Measurements from ENCODE around the gene CCND1.

The CCND1 gene

DNA sequence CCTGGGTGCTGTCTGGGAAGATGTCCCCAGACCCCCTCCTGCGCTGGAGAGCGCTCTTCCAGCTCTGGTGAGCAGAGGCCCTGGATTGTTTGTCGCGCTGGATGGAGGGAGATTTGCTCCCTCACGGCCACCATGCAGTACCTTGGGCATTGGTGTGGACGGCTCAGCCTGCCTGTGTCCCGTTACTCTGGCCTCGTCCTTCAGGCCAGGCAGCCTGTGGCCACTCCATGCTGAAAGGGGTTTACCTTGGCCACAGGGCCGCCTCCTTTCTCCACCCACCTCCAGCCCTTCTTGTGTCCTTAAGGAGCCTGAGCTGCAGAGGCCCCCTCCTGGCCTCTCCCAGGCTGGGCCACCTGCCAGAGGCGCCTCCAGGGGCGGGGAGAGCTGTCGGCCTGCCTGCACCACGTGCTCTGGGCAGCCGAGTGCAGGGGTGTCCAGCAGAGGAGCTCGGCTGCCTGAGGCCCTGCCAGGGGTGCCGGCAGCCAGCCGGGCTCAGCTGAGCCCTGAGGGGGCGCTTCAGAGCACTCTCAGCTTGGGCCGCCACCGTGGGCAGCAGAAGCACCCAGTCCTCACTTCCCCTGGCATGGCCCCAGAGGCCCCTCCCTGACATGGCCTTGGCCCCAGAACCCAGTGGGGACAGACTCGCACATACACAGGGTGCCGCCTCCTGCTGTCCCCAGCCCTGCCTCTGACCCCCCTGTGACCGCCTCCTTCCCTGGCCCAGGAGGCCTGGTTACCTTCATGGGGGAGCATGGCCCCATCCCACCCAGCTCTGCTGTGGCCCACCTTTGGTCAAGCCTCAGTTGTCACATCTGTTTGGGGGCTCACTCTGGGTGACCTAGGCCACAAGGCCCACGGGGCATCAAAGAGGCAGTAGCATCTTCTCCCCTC, 3.4 kb downstream of the CCND1 start:
- DNase-seq (ENCODE audit: low read depth): peak; percentile 87
- H3K4me3 ChIP-seq (ENCODE audit: control insufficient read depth, low read depth, low read length): peak overlapping the region; percentile 99
- TF ChIP-seq, protein P1, sequence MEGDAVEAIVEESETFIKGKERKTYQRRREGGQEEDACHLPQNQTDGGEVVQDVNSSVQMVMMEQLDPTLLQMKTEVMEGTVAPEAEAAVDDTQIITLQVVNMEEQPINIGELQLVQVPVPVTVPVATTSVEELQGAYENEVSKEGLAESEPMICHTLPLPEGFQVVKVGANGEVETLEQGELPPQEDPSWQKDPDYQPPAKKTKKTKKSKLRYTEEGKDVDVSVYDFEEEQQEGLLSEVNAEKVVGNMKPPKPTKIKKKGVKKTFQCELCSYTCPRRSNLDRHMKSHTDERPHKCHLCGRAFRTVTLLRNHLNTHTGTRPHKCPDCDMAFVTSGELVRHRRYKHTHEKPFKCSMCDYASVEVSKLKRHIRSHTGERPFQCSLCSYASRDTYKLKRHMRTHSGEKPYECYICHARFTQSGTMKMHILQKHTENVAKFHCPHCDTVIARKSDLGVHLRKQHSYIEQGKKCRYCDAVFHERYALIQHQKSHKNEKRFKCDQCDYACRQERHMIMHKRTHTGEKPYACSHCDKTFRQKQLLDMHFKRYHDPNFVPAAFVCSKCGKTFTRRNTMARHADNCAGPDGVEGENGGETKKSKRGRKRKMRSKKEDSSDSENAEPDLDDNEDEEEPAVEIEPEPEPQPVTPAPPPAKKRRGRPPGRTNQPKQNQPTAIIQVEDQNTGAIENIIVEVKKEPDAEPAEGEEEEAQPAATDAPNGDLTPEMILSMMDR (conservative IDR thresholded peaks at IDR 0.05; ENCODE audit: control insufficient read depth, insufficient read depth, low read depth, low read length): peak; percentile 16

DNA sequence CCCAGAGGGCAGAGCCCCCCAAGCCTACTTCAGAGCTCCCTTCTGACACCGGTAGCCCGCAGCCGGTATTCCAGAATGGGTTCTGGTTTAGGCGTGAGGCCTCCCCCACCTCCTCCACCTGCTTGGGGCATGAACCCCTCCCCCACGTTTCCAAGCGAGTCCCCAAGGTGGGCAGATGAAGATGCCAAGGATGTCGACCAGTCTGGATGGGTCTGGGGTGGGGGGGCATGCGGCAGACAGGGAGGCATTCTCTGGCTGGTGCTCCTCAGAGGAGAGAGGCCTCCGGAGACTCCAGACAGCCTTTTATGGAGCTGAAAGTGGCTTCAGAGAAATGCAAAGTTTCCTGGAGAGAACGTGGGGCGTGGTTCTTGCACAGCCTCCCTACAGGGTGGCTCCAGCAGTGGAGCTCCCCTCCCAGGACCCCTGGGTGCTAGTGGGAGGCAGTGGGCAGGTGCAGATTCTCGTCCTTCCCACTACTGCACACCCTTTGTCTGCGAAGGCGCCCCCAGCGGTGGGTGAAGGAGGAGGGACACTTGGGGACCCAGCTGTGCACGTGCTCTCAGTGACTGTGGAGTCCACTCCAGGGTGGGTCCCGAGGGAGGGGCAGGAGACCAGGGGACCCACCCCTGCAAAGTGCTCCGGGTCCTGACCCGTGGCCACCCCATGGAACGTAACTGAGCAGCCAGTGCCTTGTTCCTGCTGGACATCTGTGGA, 4.2 kb downstream of the CCND1 start:
- DNase-seq (ENCODE audit: low read depth): no peak
- TF ChIP-seq, protein P1 (conservative IDR thresholded peaks at IDR 0.05; ENCODE audit: control insufficient read depth, insufficient read depth, low read depth, low read length): no peak
- no peak overlapping the region for H3K4me3 ChIP-seq (ENCODE audit: control insufficient read depth, low read depth, low read length)

DNA sequence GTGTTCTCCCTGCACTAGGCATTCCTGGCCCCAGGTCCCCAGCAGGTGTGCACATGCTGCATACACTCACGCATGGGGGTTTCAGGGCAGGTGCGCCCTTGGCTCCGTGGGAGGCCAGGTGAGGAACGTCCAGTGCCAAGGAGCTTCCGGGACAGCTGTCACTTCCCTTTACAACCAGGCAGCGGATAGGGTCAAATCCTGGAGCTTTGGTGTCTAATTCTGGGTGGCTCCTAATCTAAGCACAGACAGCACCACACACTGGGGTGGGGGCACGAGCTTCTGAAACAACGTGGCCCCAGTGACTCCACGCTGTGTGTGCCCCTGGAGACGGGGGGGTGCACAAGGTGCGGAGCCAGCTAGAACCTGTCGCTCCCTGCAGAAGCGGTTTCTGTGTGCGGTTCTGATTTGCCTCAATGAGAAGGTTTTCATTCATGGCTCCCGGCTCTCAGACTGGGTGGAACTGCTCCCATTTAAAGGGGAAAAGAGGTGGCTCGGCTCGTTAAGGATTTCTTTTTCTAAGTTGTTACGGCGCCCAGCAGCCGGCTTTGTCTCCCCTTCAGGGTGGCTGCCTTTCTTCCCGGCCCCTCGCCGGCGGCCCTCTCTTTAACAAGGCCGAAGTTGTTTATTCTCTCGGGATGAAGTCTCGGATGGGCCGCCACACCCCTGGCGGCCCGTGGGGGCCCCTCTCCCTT, 5.0 kb downstream of the CCND1 start:
- no peak overlapping the region for H3K4me3 ChIP-seq (ENCODE audit: control insufficient read depth, low read depth, low read length)
- TF ChIP-seq, protein P1 (conservative IDR thresholded peaks at IDR 0.05; ENCODE audit: control insufficient read depth, insufficient read depth, low read depth, low read length): no peak
- no peak for DNase-seq (ENCODE audit: low read depth)

DNA sequence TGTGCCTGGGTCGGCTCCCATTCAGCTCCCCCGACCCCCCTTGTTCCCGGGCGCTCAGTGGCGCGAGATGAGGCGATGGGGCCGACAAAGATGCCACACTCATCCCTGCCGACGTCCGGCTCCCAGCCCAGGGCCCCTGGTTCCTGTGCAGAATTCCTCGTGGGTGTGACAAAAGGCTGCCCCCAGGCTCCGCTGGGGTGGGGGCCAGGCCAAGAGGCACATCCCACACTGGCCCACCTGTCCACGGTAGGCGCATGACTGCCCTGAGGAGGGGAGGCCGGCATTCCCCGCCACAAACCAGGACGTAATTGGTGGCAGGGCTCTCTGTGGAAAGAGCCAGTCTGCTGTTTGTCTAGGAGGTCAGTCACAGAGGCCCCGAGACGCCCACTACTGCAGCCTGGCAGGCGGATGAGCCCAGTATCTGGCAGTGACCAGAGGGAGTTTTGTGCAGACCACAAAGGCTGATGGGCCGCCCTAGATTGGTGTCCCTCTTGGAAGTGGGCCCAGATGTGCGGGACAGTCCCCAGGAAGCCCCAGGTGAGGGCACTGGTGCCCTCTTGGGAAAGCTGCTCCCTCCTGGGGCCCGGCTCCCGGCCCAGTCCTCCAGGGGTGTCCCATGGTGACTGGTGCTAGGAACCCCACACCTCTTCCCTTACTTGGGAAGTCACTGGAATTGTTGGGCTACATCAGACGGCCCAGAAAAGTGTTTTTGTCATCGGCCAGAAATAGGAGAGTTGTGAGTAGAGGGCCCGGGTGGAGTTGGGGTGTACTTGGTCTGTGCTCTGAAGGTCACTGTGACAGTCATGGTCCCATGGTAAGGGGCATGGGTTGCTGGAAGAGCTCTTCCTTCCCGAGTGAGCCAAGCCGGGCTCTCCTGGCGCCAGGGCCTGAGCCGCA, 5.8 kb downstream of the CCND1 start:
- TF ChIP-seq, protein P1 (conservative IDR thresholded peaks at IDR 0.05; ENCODE audit: control insufficient read depth, insufficient read depth, low read depth, low read length): no peak
- no peak for DNase-seq (ENCODE audit: low read depth)
- H3K4me3 ChIP-seq (ENCODE audit: control insufficient read depth, low read depth, low read length): no peak overlapping the region

DNA sequence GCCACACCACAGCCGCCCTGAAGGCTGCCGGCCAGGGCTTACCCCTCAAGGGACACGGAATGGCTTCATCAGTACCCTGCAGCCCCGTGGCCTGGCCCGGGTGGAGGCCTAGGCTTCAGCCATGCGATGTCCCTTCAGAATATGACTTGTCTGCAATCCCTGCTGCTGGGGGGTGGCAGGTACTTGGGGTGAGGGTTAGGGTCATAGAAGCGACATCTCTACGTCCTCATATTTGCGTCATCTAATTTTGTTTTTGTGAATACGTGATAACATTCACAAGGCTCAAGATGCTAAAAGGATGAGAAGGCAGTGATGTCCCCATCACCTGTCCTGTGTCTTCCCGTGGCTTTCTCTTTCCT, 6.4 kb downstream of the CCND1 start:
- TF ChIP-seq, protein P1 (conservative IDR thresholded peaks at IDR 0.05; ENCODE audit: control insufficient read depth, insufficient read depth, low read depth, low read length): no peak

More for the DNA sequence above, 6.4 kb downstream of the CCND1 start:
- DNase-seq (ENCODE audit: low read depth): no peak
- no peak overlapping the region for H3K4me3 ChIP-seq (ENCODE audit: control insufficient read depth, low read depth, low read length)
